Measurements from ENCODE around the gene LAPTM5.
"Not testable (repeated sequence)": the region's sequence is repeated elsewhere in the genome, so short reads cannot be mapped to it uniquely, and the experiment has no call there.

LAPTM5 gene

GRCh38 chr1:30693822-30694221, 63.8 kb downstream of the LAPTM5 start:
- DNase-seq: no peak

GRCh38 chr1:30693366-30693765, 64.2 kb downstream of the LAPTM5 start:
- DNase-seq: no peak

- DNase-seq: no peak
Measured at GRCh38 chr1:30692948-30693301, 64.6 kb downstream of the LAPTM5 start.

- no peak for DNase-seq
Measured at GRCh38 chr1:30692201-30692947, 65.2 kb downstream of the LAPTM5 start.

- DNase-seq: no peak
Measured at GRCh38 chr1:30691480-30691879, 66.1 kb downstream of the LAPTM5 start.

GRCh38 chr1:30689901-30690645, 67.5 kb downstream of the LAPTM5 start:
- DNase-seq: no peak

- DNase-seq: no peak
Measured at GRCh38 chr1:30688920-30689794, 68.4 kb downstream of the LAPTM5 start.

GRCh38 chr1:30688516-30688915, 69.1 kb downstream of the LAPTM5 start:
- DNase-seq: not testable (repeated sequence)

GRCh38 chr1:30687886-30688285, 69.7 kb downstream of the LAPTM5 start:
- DNase-seq: no peak

- no peak for DNase-seq
Measured at GRCh38 chr1:30686236-30686935, 71.2 kb downstream of the LAPTM5 start.

- DNase-seq: no peak
Measured at GRCh38 chr1:30685796-30686165, 71.8 kb downstream of the LAPTM5 start.

GRCh38 chr1:30684881-30685795, 72.4 kb downstream of the LAPTM5 start:
- DNase-seq: no peak

- no peak for DNase-seq
Measured at GRCh38 chr1:30684259-30684658, 73.3 kb downstream of the LAPTM5 start.

GRCh38 chr1:30683699-30684098, 73.9 kb downstream of the LAPTM5 start:
- no peak for DNase-seq

All from suppressor macrophage (primary cell).